HG02610 (cell line): ENCODE measurements around the gene RBM8A.
"Not testable (repeated sequence)": the region's sequence is repeated elsewhere in the genome, so short reads cannot be mapped to it uniquely, and the experiment has no call there.

Source experiments
- ATAC-seq: cut with Tn5 transposase; IDR thresholded peaks from one replicate; pipeline ENCODE4 v1.9.1; 2021; ENCODE audit warnings: mild to moderate bottlenecking, moderate library complexity; ENCODE audit not compliant: unreplicated experiment

Gene RBM8A

GRCh38 chr1:145956781-145957442 lies 29.6 kb upstream of the RBM8A start:
- ATAC-seq = no peak

GRCh38 chr1:145956361-145956760 lies 29.1 kb upstream of the RBM8A start:
- no peak for ATAC-seq

- ATAC-seq = no peak
Measured at GRCh38 chr1:145955436-145955835, 28.2 kb upstream of the RBM8A start.

- ATAC-seq = no peak
Measured at GRCh38 chr1:145953861-145954260, 26.6 kb upstream of the RBM8A start.

- ATAC-seq = no peak
Measured at GRCh38 chr1:145952903-145953302, 25.6 kb upstream of the RBM8A start.

GRCh38 chr1:145951526-145951925 lies 24.2 kb upstream of the RBM8A start:
- ATAC-seq = no peak

- no peak for ATAC-seq
Measured at GRCh38 chr1:145949219-145949618, 21.9 kb upstream of the RBM8A start.

- ATAC-seq = no peak
Measured at GRCh38 chr1:145947551-145947950, 20.3 kb upstream of the RBM8A start.

- ATAC-seq = no peak
Measured at GRCh38 chr1:145946477-145946986, 19.2 kb upstream of the RBM8A start.

- ATAC-seq = no peak
Measured at GRCh38 chr1:145944532-145944931, 17.2 kb upstream of the RBM8A start.

GRCh38 chr1:145942871-145943270 lies 15.6 kb upstream of the RBM8A start:
- no peak for ATAC-seq

- ATAC-seq = no peak
Measured at GRCh38 chr1:145942405-145942804, 15.1 kb upstream of the RBM8A start.

- no peak for ATAC-seq
Measured at GRCh38 chr1:145937436-145937835, 10.2 kb upstream of the RBM8A start.

GRCh38 chr1:145936247-145936646 lies 9.0 kb upstream of the RBM8A start:
- ATAC-seq = no peak

GRCh38 chr1:145935708-145936107 lies 8.4 kb upstream of the RBM8A start:
- ATAC-seq = no peak

- not testable (repeated sequence) for ATAC-seq
Measured at GRCh38 chr1:145932522-145933009, 5.3 kb upstream of the RBM8A start.

- ATAC-seq = no peak
Measured at GRCh38 chr1:145927916-145928643, 796 bp upstream of the RBM8A start.

GRCh38 chr1:145926686-145927062 lies 610 bp downstream of the RBM8A start:
- ATAC-seq = peak; percentile 13

- ATAC-seq = no peak
Measured at GRCh38 chr1:145922266-145922665, 5.0 kb downstream of the RBM8A start.

- ATAC-seq = not testable (repeated sequence)
Measured at GRCh38 chr1:145920297-145920696, 7.0 kb downstream of the RBM8A start.

GRCh38 chr1:145918992-145919939 lies 8.0 kb downstream of the RBM8A start:
- ATAC-seq = peak; percentile 3
